WTC11 (cell line): ENCODE results near the gene NYAP1. TPM values are rescaled to one million over a fixed set of nuclear protein-coding genes. Genes with fewer than 3 reads are reported as not detected.

Experiments used
- ATAC-seq: fragments of 200-7000 bp; cut with Tn5 transposase; 2 replicates; pipeline ENCODE4 v1.10.0; 2021; ENCODE audit warnings: mild to moderate bottlenecking, moderate library complexity
- CTCF ChIA-PET: fragments of 300-600 bp; sonication (Branson Sonifier 250); formaldehyde crosslinking; loops from one replicate; lab custom pipeline; 2021; ENCODE audit warnings: antibody characterized with exemption; lab: Charles Lee
- POLR2A ChIA-PET: fragments of 350-600 bp; sonication (Branson Sonifier 250); formaldehyde crosslinking; loops from one replicate; lab custom pipeline; 2021; ENCODE audit warnings: antibody characterized with exemption; lab: Charles Lee
- DNase-seq: peaks from one replicate; pipeline ENCODE4 v3.0.0; 2021; ENCODE audit warnings: low spot score
- H3K27ac Mint-ChIP-seq: 2 replicates; pipeline ENCODE4 v1.8.0; 2021; ENCODE audit warnings: mixed read lengths
- H3K27me3 Mint-ChIP-seq: 2 replicates; pipeline ENCODE4 v1.8.0; 2021; ENCODE audit warnings: low read depth, mild to moderate bottlenecking, moderate library complexity, mixed read lengths
- H3K36me3 Mint-ChIP-seq: 2 replicates; pipeline ENCODE4 v1.8.0; 2021; ENCODE audit warnings: mixed read lengths
- H3K4me1 Mint-ChIP-seq: 2 replicates; pipeline ENCODE4 v1.8.0; 2022; ENCODE audit warnings: mixed read lengths
- H3K4me3 Mint-ChIP-seq: 2 replicates; pipeline ENCODE4 v1.8.0; 2021; ENCODE audit warnings: mild to moderate bottlenecking, moderate library complexity, mixed read lengths
- H3K9me3 Mint-ChIP-seq: 2 replicates; pipeline ENCODE4 v1.8.0; 2021; ENCODE audit warnings: mixed read lengths
- CREB1 ChIP-seq: sonication (generic); formaldehyde crosslinking; IDR thresholded peaks from 2 replicates; pipeline ENCODE4 v1.8.0; 2023; ENCODE audit warnings: mild to moderate bottlenecking, missing genetic modification reagents
- ELF4 ChIP-seq: sonication (generic); formaldehyde crosslinking; IDR thresholded peaks from 2 replicates; pipeline ENCODE4 v1.8.1; 2022; ENCODE audit warnings: low read depth, mild to moderate bottlenecking, moderate library complexity, missing genetic modification reagents
- EMX1 ChIP-seq: fragments of 250-450 bp; sonication (Bioruptor Pico); IDR thresholded peaks from 2 replicates; pipeline ENCODE4 v1.8.0; 2021; ENCODE audit warnings: mild to moderate bottlenecking
- ESRRA ChIP-seq: sonication (generic); formaldehyde crosslinking; IDR thresholded peaks from 2 replicates; pipeline ENCODE4 v1.8.1; 2022; ENCODE audit warnings: mild to moderate bottlenecking, missing genetic modification reagents, borderline replicate concordance
- FOXK1 ChIP-seq: sonication (generic); formaldehyde crosslinking; IDR thresholded peaks from 2 replicates; pipeline ENCODE4 v1.8.0; 2022; ENCODE audit warnings: mild to moderate bottlenecking, moderate library complexity, missing genetic modification reagents
- FOXP1 ChIP-seq: sonication (generic); formaldehyde crosslinking; IDR thresholded peaks from 2 replicates; pipeline ENCODE4 v1.8.0; 2022; ENCODE audit warnings: missing genetic modification reagents, mild to moderate bottlenecking, moderate library complexity, borderline replicate concordance
- OVOL2 ChIP-seq: fragments of 250-450 bp; sonication (Bioruptor Pico); IDR thresholded peaks from 2 replicates; pipeline ENCODE4 v1.9.0; 2021; ENCODE audit warnings: mild to moderate bottlenecking, borderline replicate concordance
- SMAD3 ChIP-seq: sonication (generic); formaldehyde crosslinking; IDR thresholded peaks from 2 replicates; pipeline ENCODE4 v1.8.0; 2022; ENCODE audit warnings: missing genetic modification reagents, mild to moderate bottlenecking, borderline replicate concordance
- SOX15 ChIP-seq: fragments of 250-450 bp; sonication (Bioruptor Pico); IDR thresholded peaks from 2 replicates; pipeline ENCODE4 v1.9.0; 2021; ENCODE audit warnings: mild to moderate bottlenecking
- SP1 ChIP-seq: sonication (generic); formaldehyde crosslinking; conservative IDR thresholded peaks from 2 replicates; pipeline ENCODE4 v1.8.1; 2022; ENCODE audit warnings: missing genetic modification reagents
- TCF7 ChIP-seq: sonication (generic); formaldehyde crosslinking; IDR thresholded peaks from 2 replicates; pipeline ENCODE4 v1.8.0; 2022; ENCODE audit warnings: mild to moderate bottlenecking, low read depth, missing genetic modification reagents, moderate library complexity
- ZNF138 ChIP-seq: sonication (generic); formaldehyde crosslinking; conservative IDR thresholded peaks from 2 replicates; pipeline ENCODE4 v1.8.1; 2022; ENCODE audit warnings: mild to moderate bottlenecking, moderate library complexity, missing genetic modification reagents
- ZNF263 ChIP-seq: sonication (generic); formaldehyde crosslinking; IDR thresholded peaks from 2 replicates; pipeline ENCODE4 v1.8.1; 2022; ENCODE audit warnings: low read depth, mild to moderate bottlenecking, moderate library complexity, missing genetic modification reagents
- ZNF317 ChIP-seq: sonication (generic); formaldehyde crosslinking; IDR thresholded peaks from 2 replicates; pipeline ENCODE4 v1.8.1; 2023; ENCODE audit warnings: low read depth, mild to moderate bottlenecking, moderate library complexity, missing genetic modification reagents, borderline replicate concordance
- ZNF671 ChIP-seq: fragments of 250-450 bp; sonication (Bioruptor Pico); IDR thresholded peaks from 2 replicates; pipeline ENCODE4 v1.8.0; 2021; ENCODE audit warnings: mild to moderate bottlenecking
- total RNA-seq: library from RNA; stranded (reverse); gene quantifications from 3 replicates; pipeline ENCODE4 v1.2.3, GENCODE V29; 2021
- TF ChIP-seq, protein P1 (sequence below): fragments of 250-450 bp; sonication (Bioruptor Pico); IDR thresholded peaks from 2 replicates; pipeline ENCODE4 v2.1.2; 2022; ENCODE audit warnings: mild to moderate bottlenecking, moderate library complexity
- TF ChIP-seq, protein P2 (sequence below): fragments of 250-450 bp; sonication (Bioruptor Pico); IDR thresholded peaks from 2 replicates; pipeline ENCODE4 v1.9.0; 2021; ENCODE audit warnings: mild to moderate bottlenecking
- TF ChIP-seq, protein P3 (sequence below): fragments of 250-450 bp; sonication (Bioruptor Pico); conservative IDR thresholded peaks from 2 replicates; pipeline ENCODE4 v1.9.0; 2021; ENCODE audit warnings: mild to moderate bottlenecking
- TF ChIP-seq, protein P4 (sequence below): sonication (generic); formaldehyde crosslinking; IDR thresholded peaks from 2 replicates; pipeline ENCODE4 v1.8.0; 2022; ENCODE audit warnings: mild to moderate bottlenecking, missing genetic modification reagents
- TF ChIP-seq, protein P5 (sequence below): sonication (generic); formaldehyde crosslinking; conservative IDR thresholded peaks from 2 replicates; pipeline ENCODE4 v1.8.1; 2023; ENCODE audit warnings: mild to moderate bottlenecking, low read depth, missing genetic modification reagents, moderate library complexity
- TF ChIP-seq, protein P6 (sequence below): sonication (generic); formaldehyde crosslinking; IDR thresholded peaks from 2 replicates; pipeline ENCODE4 v1.8.0; 2023; ENCODE audit warnings: mild to moderate bottlenecking, missing genetic modification reagents

The NYAP1 gene
- total RNA-seq, 1 experiment from 2014 or later, result 6.7 TPM

DNA sequence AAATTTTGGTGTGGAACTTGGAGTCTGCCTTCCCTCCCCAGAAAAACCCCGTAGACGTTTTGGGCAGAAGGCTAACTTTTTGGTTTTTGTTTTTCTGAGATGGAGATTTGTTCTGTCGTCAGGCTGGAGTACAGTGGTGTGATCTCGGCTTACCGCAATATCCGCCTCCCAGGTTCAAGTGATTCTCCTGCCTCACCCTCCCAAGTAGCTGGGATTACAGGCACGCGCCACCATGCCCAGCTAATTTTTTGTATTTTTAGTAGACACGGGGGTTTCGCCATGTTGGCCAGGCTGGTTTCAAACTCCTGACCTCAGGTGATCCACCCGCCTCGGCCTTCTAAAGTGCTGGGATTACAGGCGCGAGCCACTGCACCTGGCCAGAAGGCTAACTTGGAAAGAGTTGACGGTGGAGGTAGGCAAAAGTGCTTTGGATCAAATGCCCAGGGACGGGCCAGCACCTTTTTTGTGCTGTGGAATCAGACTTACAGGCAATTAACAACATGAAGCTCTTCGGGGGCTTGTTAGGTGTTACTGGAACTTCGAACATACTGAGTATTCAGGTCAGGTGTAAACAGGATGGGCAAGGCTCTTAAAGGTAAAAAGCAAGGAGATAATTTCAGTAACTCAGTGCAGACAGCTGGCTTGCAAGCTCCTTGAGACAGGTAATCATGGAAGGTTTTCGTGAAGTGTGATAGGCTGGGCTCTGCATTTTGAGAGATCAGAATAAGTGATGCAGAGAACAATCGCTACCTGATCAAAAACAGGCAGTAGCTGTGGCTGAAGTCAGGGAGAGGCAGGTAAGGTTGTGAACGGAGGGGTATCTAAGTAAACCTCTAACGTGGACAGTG lies 49.2 kb upstream of the NYAP1 start:
- CTCF ChIA-PET, result interaction anchor here (1.0 kb wide), 1 partner anchor 45 kb away, joined by 3 read pairs; no protein-coding TSS in a partner anchor
- DNase-seq (no peak), ATAC-seq (no peak)
- Mint-ChIP-seq H3K9me3 (no peaks in the 10 kb centered on the region), H3K27ac (peak overlapping the region; percentile 93), H3K4me1 (peaks cover 36% of the 10 kb centered on the region), H3K36me3 (peaks cover 28% of the 10 kb centered on the region), H3K27me3 (peaks cover 3% of the 10 kb centered on the region; the same call in 1 of the 2 replicates), H3K4me3 (peak overlapping the region; percentile 89)
- no peak for TF ChIP-seq TCF7 (CRISPR knock-in tag)
- TF ChIP-seq ZNF671, result 0 out of 2 replicates have a peak, but pooled peaks have one; percentile 29
- POLR2A ChIA-PET, result interaction anchor here (0.8 to 3.7 kb wide), 2 partner anchors 16 to 31 kb away, joined by 5 to 13 read pairs; no protein-coding TSS in a partner anchor

DNA sequence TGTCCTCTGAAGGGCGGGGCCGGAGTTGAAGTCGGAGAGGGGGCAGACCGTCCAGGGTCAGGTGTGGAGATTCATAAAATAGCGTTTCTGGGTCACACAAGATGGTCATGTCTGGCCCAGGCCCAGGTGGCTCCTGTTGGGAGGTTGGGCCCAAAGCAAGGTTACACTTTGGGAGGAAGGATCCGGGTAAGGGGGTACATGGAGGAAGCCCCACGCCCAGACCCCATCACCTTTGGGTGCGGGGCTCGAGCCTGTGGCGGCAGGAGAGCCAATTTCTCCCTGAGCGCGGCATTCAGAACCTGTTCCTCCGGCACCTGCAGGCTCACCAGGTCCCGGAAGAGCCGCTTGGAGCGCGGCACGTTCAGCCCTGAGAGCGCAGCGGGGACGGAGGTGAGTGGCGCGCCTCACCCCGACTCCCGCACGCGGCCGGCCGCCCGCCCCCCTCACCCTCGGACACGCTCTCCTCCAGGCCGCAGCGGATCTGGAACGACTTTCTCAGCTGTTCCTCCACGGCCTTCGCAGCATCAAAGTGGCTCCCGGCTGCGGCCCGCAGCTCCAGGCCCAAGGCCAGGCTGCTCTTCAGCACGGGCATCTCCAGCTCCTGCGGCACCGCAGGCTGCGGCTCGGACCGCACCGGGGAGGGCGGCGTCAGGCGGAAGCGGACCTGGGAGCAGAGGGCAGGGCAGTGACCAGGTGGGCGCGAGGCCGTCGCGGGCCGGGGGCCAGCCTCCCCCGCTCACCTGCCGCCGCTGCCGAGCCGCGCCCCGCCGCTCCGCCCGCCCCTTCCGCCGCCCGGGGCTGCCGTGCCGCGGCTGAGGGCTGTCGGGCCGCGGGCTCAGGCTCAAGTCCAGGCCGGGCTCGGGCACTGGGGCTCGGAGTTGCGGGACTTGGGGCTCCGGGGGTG lies 48.1 kb upstream of the NYAP1 start:
- POLR2A ChIA-PET, result interaction anchor here (0.6 to 3.7 kb wide), 5 partner anchors 8 to 624 kb away, joined by 3 to 13 read pairs (median 6); partner anchors contain the start of gene ZCWPW1
- CTCF ChIA-PET, result interaction anchor here (1.0 to 2.1 kb wide), 6 partner anchors 14 to 124 kb away, joined by 3 to 16 read pairs (median 4); no protein-coding TSS in a partner anchor
- peak; percentile 17 for ATAC-seq
- TF ChIP-seq, protein P1, sequence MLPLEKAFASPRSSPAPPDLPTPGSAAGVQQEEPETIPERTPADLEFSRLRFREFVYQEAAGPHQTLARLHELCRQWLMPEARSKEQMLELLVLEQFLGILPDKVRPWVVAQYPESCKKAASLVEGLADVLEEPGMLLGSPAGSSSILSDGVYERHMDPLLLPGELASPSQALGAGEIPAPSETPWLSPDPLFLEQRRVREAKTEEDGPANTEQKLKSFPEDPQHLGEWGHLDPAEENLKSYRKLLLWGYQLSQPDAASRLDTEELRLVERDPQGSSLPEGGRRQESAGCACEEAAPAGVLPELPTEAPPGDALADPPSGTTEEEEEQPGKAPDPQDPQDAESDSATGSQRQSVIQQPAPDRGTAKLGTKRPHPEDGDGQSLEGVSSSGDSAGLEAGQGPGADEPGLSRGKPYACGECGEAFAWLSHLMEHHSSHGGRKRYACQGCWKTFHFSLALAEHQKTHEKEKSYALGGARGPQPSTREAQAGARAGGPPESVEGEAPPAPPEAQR, result no peak
- peak; percentile 81 for TF ChIP-seq ESRRA
- TF ChIP-seq ELF4 (CRISPR knock-in tag), result no peak
- TF ChIP-seq, protein P2, sequence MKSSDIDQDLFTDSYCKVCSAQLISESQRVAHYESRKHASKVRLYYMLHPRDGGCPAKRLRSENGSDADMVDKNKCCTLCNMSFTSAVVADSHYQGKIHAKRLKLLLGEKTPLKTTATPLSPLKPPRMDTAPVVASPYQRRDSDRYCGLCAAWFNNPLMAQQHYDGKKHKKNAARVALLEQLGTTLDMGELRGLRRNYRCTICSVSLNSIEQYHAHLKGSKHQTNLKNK (CRISPR knock-in tag), result no peak
- TF ChIP-seq, protein P3, sequence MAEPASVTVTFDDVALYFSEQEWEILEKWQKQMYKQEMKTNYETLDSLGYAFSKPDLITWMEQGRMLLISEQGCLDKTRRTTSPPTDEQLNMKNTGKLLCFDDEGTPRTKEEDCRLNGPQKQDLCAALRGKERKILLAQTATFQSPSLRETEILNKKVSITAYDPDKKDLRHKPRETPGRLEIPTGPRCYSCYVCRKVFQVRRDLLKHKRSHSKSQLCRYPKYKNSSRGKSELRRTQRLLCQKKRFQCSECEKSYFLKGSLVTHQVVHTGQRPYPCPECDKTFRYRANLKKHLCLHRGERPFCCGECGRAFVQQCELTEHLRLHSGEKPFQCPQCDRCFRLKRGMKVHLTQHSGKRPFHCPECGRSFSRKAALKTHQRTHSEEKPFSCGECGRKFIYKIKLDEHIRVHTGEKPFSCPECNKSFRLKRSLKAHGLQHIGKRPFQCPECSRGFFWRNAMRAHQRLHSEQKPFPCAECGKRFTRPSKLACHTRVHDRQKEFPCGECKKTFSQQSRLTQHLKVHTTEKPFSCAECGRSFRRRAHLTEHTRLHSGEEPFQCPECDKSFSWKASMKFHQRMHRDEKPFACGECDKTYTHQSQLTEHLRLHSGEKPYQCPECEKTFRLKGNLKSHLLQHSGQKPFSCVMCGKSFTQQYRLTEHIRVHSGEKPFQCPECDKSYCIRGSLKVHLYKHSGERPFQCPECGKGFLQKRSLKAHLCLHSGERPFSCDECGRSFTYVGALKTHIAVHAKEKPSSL (CRISPR knock-in tag), result no peak
- no peak for TF ChIP-seq ZNF138 (CRISPR knock-in tag)
- TF ChIP-seq CREB1 (CRISPR knock-in tag), result no peak
- no peak for TF ChIP-seq SP1 (CRISPR knock-in tag)
- TF ChIP-seq ZNF263 (CRISPR knock-in tag), result no peak
- no peak for TF ChIP-seq OVOL2 (CRISPR knock-in tag)
- no peak for TF ChIP-seq SOX15 (CRISPR knock-in tag)
- TF ChIP-seq, protein P4, sequence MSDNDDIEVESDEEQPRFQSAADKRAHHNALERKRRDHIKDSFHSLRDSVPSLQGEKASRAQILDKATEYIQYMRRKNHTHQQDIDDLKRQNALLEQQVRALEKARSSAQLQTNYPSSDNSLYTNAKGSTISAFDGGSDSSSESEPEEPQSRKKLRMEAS, result peak; percentile 64; the same call in 1 of the 2 replicates
- no peak for TF ChIP-seq FOXK1
- no peak for TF ChIP-seq FOXP1
- TF ChIP-seq EMX1, result peak; percentile 73; the same call in 1 of the 2 replicates
- TF ChIP-seq, protein P5, sequence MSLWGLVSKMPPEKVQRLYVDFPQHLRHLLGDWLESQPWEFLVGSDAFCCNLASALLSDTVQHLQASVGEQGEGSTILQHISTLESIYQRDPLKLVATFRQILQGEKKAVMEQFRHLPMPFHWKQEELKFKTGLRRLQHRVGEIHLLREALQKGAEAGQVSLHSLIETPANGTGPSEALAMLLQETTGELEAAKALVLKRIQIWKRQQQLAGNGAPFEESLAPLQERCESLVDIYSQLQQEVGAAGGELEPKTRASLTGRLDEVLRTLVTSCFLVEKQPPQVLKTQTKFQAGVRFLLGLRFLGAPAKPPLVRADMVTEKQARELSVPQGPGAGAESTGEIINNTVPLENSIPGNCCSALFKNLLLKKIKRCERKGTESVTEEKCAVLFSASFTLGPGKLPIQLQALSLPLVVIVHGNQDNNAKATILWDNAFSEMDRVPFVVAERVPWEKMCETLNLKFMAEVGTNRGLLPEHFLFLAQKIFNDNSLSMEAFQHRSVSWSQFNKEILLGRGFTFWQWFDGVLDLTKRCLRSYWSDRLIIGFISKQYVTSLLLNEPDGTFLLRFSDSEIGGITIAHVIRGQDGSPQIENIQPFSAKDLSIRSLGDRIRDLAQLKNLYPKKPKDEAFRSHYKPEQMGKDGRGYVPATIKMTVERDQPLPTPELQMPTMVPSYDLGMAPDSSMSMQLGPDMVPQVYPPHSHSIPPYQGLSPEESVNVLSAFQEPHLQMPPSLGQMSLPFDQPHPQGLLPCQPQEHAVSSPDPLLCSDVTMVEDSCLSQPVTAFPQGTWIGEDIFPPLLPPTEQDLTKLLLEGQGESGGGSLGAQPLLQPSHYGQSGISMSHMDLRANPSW, result no peak
- TF ChIP-seq, protein P6, sequence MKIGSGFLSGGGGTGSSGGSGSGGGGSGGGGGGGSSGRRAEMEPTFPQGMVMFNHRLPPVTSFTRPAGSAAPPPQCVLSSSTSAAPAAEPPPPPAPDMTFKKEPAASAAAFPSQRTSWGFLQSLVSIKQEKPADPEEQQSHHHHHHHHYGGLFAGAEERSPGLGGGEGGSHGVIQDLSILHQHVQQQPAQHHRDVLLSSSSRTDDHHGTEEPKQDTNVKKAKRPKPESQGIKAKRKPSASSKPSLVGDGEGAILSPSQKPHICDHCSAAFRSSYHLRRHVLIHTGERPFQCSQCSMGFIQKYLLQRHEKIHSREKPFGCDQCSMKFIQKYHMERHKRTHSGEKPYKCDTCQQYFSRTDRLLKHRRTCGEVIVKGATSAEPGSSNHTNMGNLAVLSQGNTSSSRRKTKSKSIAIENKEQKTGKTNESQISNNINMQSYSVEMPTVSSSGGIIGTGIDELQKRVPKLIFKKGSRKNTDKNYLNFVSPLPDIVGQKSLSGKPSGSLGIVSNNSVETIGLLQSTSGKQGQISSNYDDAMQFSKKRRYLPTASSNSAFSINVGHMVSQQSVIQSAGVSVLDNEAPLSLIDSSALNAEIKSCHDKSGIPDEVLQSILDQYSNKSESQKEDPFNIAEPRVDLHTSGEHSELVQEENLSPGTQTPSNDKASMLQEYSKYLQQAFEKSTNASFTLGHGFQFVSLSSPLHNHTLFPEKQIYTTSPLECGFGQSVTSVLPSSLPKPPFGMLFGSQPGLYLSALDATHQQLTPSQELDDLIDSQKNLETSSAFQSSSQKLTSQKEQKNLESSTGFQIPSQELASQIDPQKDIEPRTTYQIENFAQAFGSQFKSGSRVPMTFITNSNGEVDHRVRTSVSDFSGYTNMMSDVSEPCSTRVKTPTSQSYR (CRISPR knock-in tag), result 0 out of 2 replicates have a peak, but pooled peaks have one; percentile 22
- TF ChIP-seq SMAD3 (CRISPR knock-in tag), result no peak
- TF ChIP-seq ZNF317 (CRISPR knock-in tag), result no peak

More for the DNA sequence above, 48.1 kb upstream of the NYAP1 start:
- Mint-ChIP-seq H3K36me3 (peaks cover 27% of the 10 kb centered on the region), H3K27me3 (no peaks in the 10 kb centered on the region), H3K9me3 (no peaks in the 10 kb centered on the region), H3K4me3 (peak overlapping the region; percentile 89), H3K27ac (peak overlapping the region; percentile 58), H3K4me1 (peaks cover 36% of the 10 kb centered on the region)
- peak; percentile 47 for DNase-seq
